Left lung (tissue), 10 donors: ENCODE measurements around the gene GAL. TPM values are rescaled to one million over a fixed set of nuclear protein-coding genes. Genes with fewer than 3 reads are reported as not detected.

ENCODE experiments used
- ATAC-seq: fragments of 200-7000 bp; cut with Tn5 transposase; one replicate; pipeline ENCODE4 v1.9.1; 2020; ENCODE audit warnings: moderate library complexity
- DNase-seq, 4 donors: peaks; one replicate each; pipeline ENCODE4 v3.0.0-alpha.2; 2013 to 2020
- H3K27ac ChIP-seq, 2 donors: fragments of 200-600 bp; sonication (generic) in 1 of 2; one replicate each; pipeline versions ENCODE4 v1.5.0 to v1.8.0; 2020 to 2021
- H3K27me3 ChIP-seq, 2 donors: fragments of 200-600 bp; sonication (generic) in 1 of 2; one replicate each; pipeline versions ENCODE4 v1.5.0 to v1.8.0; 2020 to 2021
- H3K36me3 ChIP-seq, 2 donors: fragments of 200-600 bp; sonication (generic) in 1 of 2; one replicate each; pipeline versions ENCODE4 v1.5.0 to v1.8.0; 2020 to 2021
- H3K4me1 ChIP-seq, 2 donors: fragments of 200-600 bp; one replicate each; pipeline ENCODE4 v1.8.0; 2021
- H3K4me3 ChIP-seq, 2 donors: fragments of 200-600 bp; sonication (generic) in 1 of 2; one replicate each; pipeline versions ENCODE4 v1.5.0 to v1.8.0; 2020 to 2021; ENCODE audit warnings: mild to moderate bottlenecking in 1 of 2
- H3K9me3 ChIP-seq, 2 donors: fragments of 200-600 bp; sonication (generic) in 1 of 2; one replicate each; pipeline versions ENCODE4 v1.5.0 to v1.8.0; 2020 to 2021
- intact Hi-C, 2 donors: fragments of 100-400 bp; cut with DNase I; formaldehyde crosslinking; loops; one replicate each; pipeline versions ENCODE4 v1.11.2 to v1.14.2; 2022
- polyA plus RNA-seq, 6 donors: library from polyadenylated mRNA; unstranded; fragments of 120-200 nt; gene quantifications; one replicate each; pipeline ENCODE4 v1.2.1, GENCODE V29; 2013; ENCODE audit not compliant: insufficient read length in 6 of 6
- total RNA-seq, 2 donors: library from RNA; stranded (reverse); fragmentation: NEBNext Ultra II Directional; extraction: Animal tissue kit (Norgen Biotek cat#: 25700); gene quantifications; one replicate each; pipeline ENCODE4 v1.2.1, GENCODE V29; 2021
- TF ChIP-seq, protein P1 (sequence below), 2 donors: fragments of 200-600 bp; sonication (generic) in 1 of 2; IDR thresholded peaks; one replicate each; pipeline versions ENCODE4 v1.5.0 to v1.8.0; 2021; ENCODE audit warnings: antibody characterized with exemption in 2 of 2
- donor health status: DM: no; HTN: yes; CAD: no.
- donor health status: DM: no; HTN: no; CAD: no.

GAL gene
- total and polyA plus RNA-seq, 8 donors = 0.15 to 1.4 TPM; not detected in 6

DNA sequence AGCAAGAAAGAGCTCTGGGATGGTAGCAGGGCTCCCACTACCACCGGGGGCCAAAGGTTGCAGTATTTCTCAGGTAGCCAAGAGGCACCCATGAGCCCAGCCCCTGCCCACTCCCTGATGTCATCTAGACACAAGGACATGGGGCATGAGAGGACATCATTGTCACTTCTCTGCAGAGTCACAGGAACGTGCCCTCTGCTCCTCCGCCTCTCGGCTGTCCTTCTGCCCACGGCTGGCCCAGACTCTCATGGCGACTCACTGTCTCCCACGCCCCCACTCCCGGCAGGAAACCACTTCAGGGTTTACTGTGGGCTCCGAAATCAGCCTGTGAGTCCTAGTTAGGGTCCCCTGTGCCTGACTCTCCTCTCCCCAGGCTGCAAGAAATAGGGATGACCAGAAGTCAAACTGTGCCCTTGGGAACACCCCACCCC, 1.8 kb upstream of the GAL start:
- ATAC-seq (no peak), DNase-seq (peak in 1 of 4 donors; percentile 37)
- Histone ChIP-seq H3K4me3 (no peak overlapping the region), H3K4me1 (peaks cover 6 to 16% of the 10 kb centered on the region in 2 donors), H3K27me3 (peaks cover 34 to 57% of the 10 kb centered on the region in 2 donors), H3K36me3 (no peaks in the 10 kb centered on the region), H3K27ac (no peak overlapping the region), H3K9me3 (no peaks in the 10 kb centered on the region)
- intact Hi-C loops = no loop called here
- TF ChIP-seq, protein P1, sequence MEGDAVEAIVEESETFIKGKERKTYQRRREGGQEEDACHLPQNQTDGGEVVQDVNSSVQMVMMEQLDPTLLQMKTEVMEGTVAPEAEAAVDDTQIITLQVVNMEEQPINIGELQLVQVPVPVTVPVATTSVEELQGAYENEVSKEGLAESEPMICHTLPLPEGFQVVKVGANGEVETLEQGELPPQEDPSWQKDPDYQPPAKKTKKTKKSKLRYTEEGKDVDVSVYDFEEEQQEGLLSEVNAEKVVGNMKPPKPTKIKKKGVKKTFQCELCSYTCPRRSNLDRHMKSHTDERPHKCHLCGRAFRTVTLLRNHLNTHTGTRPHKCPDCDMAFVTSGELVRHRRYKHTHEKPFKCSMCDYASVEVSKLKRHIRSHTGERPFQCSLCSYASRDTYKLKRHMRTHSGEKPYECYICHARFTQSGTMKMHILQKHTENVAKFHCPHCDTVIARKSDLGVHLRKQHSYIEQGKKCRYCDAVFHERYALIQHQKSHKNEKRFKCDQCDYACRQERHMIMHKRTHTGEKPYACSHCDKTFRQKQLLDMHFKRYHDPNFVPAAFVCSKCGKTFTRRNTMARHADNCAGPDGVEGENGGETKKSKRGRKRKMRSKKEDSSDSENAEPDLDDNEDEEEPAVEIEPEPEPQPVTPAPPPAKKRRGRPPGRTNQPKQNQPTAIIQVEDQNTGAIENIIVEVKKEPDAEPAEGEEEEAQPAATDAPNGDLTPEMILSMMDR (IDR thresholded peaks at IDR 0.05) = no peak

DNA sequence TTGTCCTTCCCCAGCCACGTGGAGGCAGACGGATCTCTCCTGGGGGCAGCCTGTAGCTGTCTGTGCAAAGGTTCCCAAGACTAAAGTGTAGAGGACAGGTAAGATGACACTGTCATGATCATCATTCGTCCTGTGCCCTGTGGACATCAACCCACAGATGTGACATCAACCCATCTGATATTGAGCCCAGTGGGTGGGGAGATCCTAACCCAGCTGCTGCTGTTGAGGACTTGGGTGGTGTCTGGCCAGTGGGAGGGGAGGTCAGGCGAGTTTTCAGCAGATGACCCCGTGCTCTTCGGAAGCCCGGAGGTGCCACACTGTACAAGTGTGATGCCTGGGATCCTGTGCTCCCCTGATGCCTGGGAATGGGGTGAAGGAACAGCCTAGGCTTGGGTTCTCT, 1.2 kb upstream of the GAL start:
- H3K4me3 ChIP-seq = no peak overlapping the region
- H3K27ac ChIP-seq = no peak overlapping the region
- intact Hi-C loops = no loop called here
- peaks cover 6 to 16% of the 10 kb centered on the region in 2 donors for H3K4me1 ChIP-seq
- H3K36me3 ChIP-seq = no peaks in the 10 kb centered on the region
- peaks cover 34 to 63% of the 10 kb centered on the region in 2 donors for H3K27me3 ChIP-seq
- peak in 1 of 4 donors; percentile 24 for DNase-seq
- H3K9me3 ChIP-seq = no peaks in the 10 kb centered on the region
- no peak for ATAC-seq
- TF ChIP-seq, protein P1 (IDR thresholded peaks at IDR 0.05) = no peak

DNA sequence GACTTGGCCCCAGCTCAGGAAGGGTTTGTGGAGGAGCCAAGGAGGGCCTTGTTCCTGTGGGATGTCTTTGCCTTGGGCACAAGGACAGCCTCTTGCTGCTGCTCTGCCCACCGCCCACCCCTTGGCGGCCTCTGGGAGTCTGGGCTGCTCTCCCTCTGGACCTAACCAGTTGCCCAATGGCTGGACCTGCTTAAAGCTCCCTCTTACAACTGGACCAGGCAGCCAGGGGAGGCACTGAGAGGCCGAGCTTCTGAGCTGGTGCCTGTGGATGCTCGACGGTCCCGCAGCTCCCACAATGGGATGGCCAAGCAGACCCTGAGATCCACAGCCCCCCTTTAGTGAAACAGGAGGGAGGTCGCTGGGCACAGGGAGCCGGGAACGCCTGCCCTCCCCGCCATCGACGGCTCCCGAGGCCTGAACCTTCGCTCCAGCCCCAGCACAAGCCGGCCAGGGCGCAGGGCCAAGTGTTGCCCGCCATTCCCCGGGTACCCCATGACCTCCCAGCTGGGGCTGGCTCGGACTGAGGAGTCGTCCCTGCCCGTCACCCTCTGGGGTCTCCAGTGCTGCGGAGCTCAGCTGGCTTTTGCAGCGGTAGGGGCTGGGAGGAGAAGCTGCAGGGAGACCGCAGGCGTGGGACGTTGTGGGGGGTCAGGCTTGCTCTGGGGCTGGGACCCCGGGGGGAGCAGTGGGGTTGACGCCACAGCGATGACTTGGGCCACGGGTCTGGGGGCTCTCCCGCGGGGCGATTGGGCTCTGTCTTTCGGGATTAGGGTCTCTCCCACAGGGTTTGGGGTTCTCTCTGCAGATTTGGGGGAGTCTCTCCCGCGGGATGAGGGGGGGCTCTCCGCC, 584 bp upstream of the GAL start:
- Histone ChIP-seq H3K27me3 (peaks cover 34 to 65% of the 10 kb centered on the region in 2 donors), H3K4me1 (peaks cover 6 to 16% of the 10 kb centered on the region in 2 donors), H3K27ac (no peak overlapping the region), H3K36me3 (no peaks in the 10 kb centered on the region), H3K9me3 (no peaks in the 10 kb centered on the region), H3K4me3 (no peak overlapping the region)
- ATAC-seq (no peak), DNase-seq (peak in 1 of 4 donors; percentile 71)
- intact Hi-C loops = no loop called here
- TF ChIP-seq, protein P1 (IDR thresholded peaks at IDR 0.05) = no peak

DNA sequence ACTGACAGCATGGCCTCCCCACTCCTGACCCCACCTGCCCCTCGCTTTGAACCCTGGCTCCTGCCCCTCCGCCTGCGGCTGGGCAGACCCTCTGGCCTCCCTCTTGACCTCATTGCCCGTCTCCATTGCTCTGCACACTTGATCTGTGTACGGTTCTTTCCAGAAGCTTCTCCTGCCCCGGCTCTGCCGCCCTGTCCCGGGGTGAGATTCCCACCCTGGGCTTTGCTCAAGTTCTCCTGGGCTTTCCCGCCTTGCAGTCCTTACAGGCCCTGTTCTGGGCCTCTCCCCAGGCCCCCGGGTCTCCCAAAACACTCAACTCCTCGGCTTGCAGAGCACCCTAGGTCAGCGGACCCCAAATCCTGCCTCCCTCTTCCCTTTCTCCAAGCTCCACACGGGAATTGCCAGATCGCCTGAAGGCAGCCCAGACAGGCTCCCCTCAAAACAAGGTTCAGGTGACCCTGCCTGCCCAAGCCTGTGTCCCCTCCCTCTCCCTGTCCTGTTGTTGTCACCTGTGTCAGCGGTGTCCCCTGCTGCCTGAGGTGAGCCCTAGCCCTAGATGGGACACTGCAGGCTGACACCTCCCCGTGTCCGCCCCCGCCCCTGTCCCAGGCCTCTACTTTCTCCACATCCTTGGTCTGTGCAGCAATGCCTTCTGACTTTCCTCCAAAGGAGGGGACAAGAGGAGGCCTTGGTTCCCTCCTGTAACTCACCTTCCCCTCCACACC, 1.5 kb downstream of the GAL start:
- TF ChIP-seq, protein P1 (IDR thresholded peaks at IDR 0.05) = no peak

DNA sequence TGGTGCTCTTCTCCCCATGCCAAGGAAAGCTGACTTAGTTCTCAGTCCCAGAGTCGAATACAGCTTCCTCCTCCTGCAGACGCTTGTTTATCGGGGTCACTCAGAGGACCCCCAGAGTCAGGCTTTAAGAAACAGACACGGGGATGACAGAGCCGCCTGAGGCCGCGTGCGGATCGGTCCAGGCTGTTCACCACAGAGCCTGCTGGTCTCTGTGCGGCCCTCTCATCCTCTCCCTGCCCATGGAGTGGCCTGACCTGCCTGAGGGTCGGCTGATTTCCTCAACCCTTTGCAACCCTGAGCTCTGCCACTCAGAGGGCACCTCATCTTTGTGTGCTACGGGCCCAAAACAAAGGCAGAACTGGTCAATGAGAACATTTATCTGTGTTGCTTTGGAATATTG, 2.1 kb downstream of the GAL start:
- peaks cover 6 to 16% of the 10 kb centered on the region in 2 donors for H3K4me1 ChIP-seq
- H3K27me3 ChIP-seq = peaks cover 34 to 87% of the 10 kb centered on the region in 2 donors
- no peak overlapping the region for H3K4me3 ChIP-seq
- H3K9me3 ChIP-seq = no peaks in the 10 kb centered on the region
- intact Hi-C loops = no loop called here
- H3K36me3 ChIP-seq = no peaks in the 10 kb centered on the region
- DNase-seq (peak in 1 of 4 donors; percentile 43), ATAC-seq (no peak)
- no peak overlapping the region for H3K27ac ChIP-seq
- TF ChIP-seq, protein P1 (IDR thresholded peaks at IDR 0.05) = no peak

More for the DNA sequence above, 1.5 kb downstream of the GAL start:
- Histone ChIP-seq H3K9me3 (no peaks in the 10 kb centered on the region), H3K4me3 (no peak overlapping the region), H3K4me1 (peaks cover 6 to 16% of the 10 kb centered on the region in 2 donors), H3K27me3 (peaks cover 34 to 86% of the 10 kb centered on the region in 2 donors), H3K36me3 (no peaks in the 10 kb centered on the region), H3K27ac (no peak overlapping the region)
- intact Hi-C loops = no loop called here
- DNase-seq (peak in 1 of 4 donors; percentile 53), ATAC-seq (no peak)
